HFF-Myc (cell line): ENCODE measurements around the gene ERVFRD-1.

Source experiments
- DNase-seq: peaks from one replicate; pipeline ENCODE4 v3.0.0-alpha.2; 2011; ENCODE audit warnings: low read depth; ENCODE audit errors: extremely low read depth
- H3K4me3 ChIP-seq: replicated peaks from 2 replicates; pipeline ENCODE4 v1.5.1; 2011; ENCODE audit warnings: low read depth, mild to moderate bottlenecking, control low read depth, low read length
- CTCF ChIP-seq: IDR thresholded peaks from 2 replicates; pipeline ENCODE4 v1.5.1; 2012; ENCODE audit warnings: mild to moderate bottlenecking, low read depth, low read length, control low read depth; ENCODE audit errors: missing control alignments

Gene ERVFRD-1

GRCh38 chr6:11083491-11083890 is 28.0 kb downstream of the ERVFRD-1 start:
- DNase-seq, result no peak
- no peak for TF ChIP-seq CTCF
- H3K4me3 ChIP-seq, result no peak overlapping the region

- DNase-seq, result no peak
- TF ChIP-seq CTCF, result no peak
- no peak overlapping the region for H3K4me3 ChIP-seq
Measured at GRCh38 chr6:11080296-11080695, 31.2 kb downstream of the ERVFRD-1 start.

GRCh38 chr6:11078266-11078665 is 33.3 kb downstream of the ERVFRD-1 start:
- no peak for TF ChIP-seq CTCF
- DNase-seq, result no peak
- H3K4me3 ChIP-seq, result no peak overlapping the region

- no peak overlapping the region for H3K4me3 ChIP-seq
- DNase-seq, result no peak
- no peak for TF ChIP-seq CTCF
Measured at GRCh38 chr6:11076540-11076939, 35.0 kb downstream of the ERVFRD-1 start.

GRCh38 chr6:11072101-11072500 is 39.4 kb downstream of the ERVFRD-1 start:
- no peak for TF ChIP-seq CTCF
- DNase-seq, result no peak
- H3K4me3 ChIP-seq, result no peak overlapping the region

GRCh38 chr6:11069760-11070159 is 41.8 kb downstream of the ERVFRD-1 start:
- TF ChIP-seq CTCF, result no peak
- H3K4me3 ChIP-seq, result no peak overlapping the region
- DNase-seq, result no peak

GRCh38 chr6:11067348-11067747 is 44.2 kb downstream of the ERVFRD-1 start:
- H3K4me3 ChIP-seq, result no peak overlapping the region
- no peak for DNase-seq
- no peak for TF ChIP-seq CTCF
